ENCODE measurements around the gene COPRS. TPM values are rescaled to one million over a fixed set of nuclear protein-coding genes. Genes with fewer than 3 reads are reported as not detected.
"Not testable (repeated sequence)": the region's sequence is repeated elsewhere in the genome, so short reads cannot be mapped to it uniquely, and the experiment has no call there.

The COPRS gene
- total and polyA plus RNA-seq, 2 of the 8 experiments (the other 6 are each of a cell fraction or from before 2014, with no cell fraction given): 40.9 to 49.3 TPM

DNA sequence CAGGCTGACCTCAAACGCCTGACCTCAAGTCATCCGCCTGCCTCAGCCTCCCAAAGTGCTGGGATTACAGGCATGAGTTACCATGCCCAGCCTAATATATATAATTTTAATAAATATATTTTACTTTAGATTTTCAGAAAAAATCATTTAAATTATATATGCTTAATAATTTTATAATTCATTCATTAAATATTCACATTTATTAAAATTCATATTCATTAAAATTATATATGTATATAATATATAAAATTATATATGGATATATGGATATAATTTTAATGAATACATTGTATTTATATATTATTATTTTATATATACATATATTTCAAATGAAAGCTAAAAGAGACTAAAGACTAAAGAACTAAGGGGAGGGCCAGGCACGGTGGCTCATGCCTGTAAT is 29.4 kb downstream of the COPRS start:
- CTCF ChIA-PET (ENCODE audit: partially characterized antibody): no interaction called here
- 95% methylated on average over 3 of the region's 3 CpGs; no CpG with 5 or more reads in 1 of the 2 experiments for WGBS, 2 experiments (ENCODE audit: extremely low coverage in 1 of 2, insufficient coverage in 1 of 2, insufficient read length in 1 of 2, insufficient replicate concordance in 2 of 2, low coverage in 1 of 2, low lambda C conversion rate in 2 of 2, missing lambda C conversion rate in 1 of 2)

DNA sequence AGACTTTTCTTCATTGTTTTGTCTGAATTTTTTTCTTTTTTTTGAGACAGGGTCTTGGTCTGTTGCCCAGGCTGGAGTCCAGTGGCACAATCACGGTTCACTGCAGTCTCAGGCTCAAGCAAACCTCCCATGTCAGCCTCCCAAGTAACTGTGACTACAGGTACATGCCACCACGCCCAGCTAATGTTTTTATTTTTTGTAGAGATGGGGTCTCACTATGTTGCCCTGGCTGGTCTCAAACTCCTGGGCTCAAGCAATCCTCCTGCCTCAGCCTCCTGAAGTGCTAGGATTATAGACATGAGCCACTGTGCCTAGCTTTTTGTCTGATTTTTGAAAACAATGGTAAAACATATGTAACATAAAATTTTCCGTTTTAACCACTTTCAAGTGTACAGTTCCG is 30.1 kb downstream of the COPRS start:
- H3K9ac ChIP-seq (replicated peaks in 1 of 4; ENCODE audit: extremely low read depth in 1 of 4, low read depth in 3 of 4, low read length in 3 of 4); H3K79me1 ChIP-seq (ENCODE audit: low read depth, low read length); H3K14ac ChIP-seq (ENCODE audit: insufficient read length); POLR2A ChIA-PET (ENCODE audit: partially characterized antibody); H2AFZ ChIP-seq (ENCODE audit: low read length); H3K4me2 ChIP-seq (ENCODE audit: insufficient read depth in 1 of 2, low read depth in 2 of 2, low read length in 2 of 2); H3K27me3 ChIP-seq (replicated peaks in 1 of 4; ENCODE audit: control insufficient read depth in 3 of 4, extremely low read depth in 1 of 4, insufficient read depth in 3 of 4, low read length in 3 of 4); H3K23me2 ChIP-seq (ENCODE audit: low read depth, low read length); FAIRE-seq; H4K20me1 ChIP-seq (replicated peaks in 1 of 2; ENCODE audit: control insufficient read depth in 1 of 2, insufficient read depth in 2 of 2, low read length in 2 of 2); H3K23ac ChIP-seq (ENCODE audit: insufficient read length); H2BK15ac ChIP-seq (ENCODE audit: low read length); H4K5ac ChIP-seq (ENCODE audit: insufficient read length, low read depth, low read length); H2BK5ac ChIP-seq (ENCODE audit: low read depth, low read length); H2BK12ac ChIP-seq (ENCODE audit: low read depth, low read length); H3K4me1 ChIP-seq (replicated peaks in 1 of 4; ENCODE audit: control insufficient read depth in 3 of 4, insufficient read depth in 4 of 4, low read length in 3 of 4); DNase-seq (ENCODE audit: low read depth in 1 of 2, low spot score in 2 of 2); H4K91ac ChIP-seq (replicated peaks; ENCODE audit: insufficient read length, low read length); H2AK5ac ChIP-seq (ENCODE audit: low read depth, low read length); H2BK20ac ChIP-seq (ENCODE audit: low read length); H3K27ac ChIP-seq (ENCODE audit: low read depth, low read length); H2BK120ac ChIP-seq (replicated peaks; ENCODE audit: low read depth, low read length); H3K56ac ChIP-seq (replicated peaks; ENCODE audit: insufficient read length, low read depth, low read length); H3K36me3 ChIP-seq (ENCODE audit: control insufficient read depth in 2 of 4, insufficient read depth in 4 of 4, low read length in 3 of 4); H3K9me3 ChIP-seq (ENCODE audit: insufficient read depth in 2 of 2, low read depth in 1 of 2, low read length in 1 of 2); H3K18ac ChIP-seq (ENCODE audit: extremely low read depth, low read length); H3K4ac ChIP-seq (replicated peaks; ENCODE audit: insufficient read length, low read depth, low read length); H3K4me3 ChIP-seq (ENCODE audit: extremely low read depth in 1 of 4, insufficient read depth in 2 of 4, low read depth in 3 of 4, low read length in 4 of 4); H4K8ac ChIP-seq (ENCODE audit: extremely low read depth, insufficient read depth, low read length); H3K79me2 ChIP-seq (ENCODE audit: control insufficient read depth in 1 of 2, insufficient read depth in 2 of 2, low read length in 2 of 2): not testable (repeated sequence)
- 95% methylated on average over 4 of the region's 4 CpGs; no CpG with 5 or more reads in 1 of the 2 experiments for WGBS, 2 experiments (ENCODE audit: extremely low coverage in 1 of 2, insufficient coverage in 1 of 2, insufficient read length in 1 of 2, insufficient replicate concordance in 2 of 2, low coverage in 1 of 2, low lambda C conversion rate in 2 of 2, missing lambda C conversion rate in 1 of 2)
- CTCF ChIA-PET (ENCODE audit: partially characterized antibody): interaction anchor here (0.7 kb wide), 1 partner anchor 12 kb away, joined by 3 read pairs; no protein-coding TSS in a partner anchor

More for the DNA sequence above, 29.4 kb downstream of the COPRS start:
- no peak for TF ChIP-seq TAF7 (optimal IDR thresholded peaks at IDR 0.05; ENCODE audit: borderline replicate concordance, low read depth, low read length)
- TF ChIP-seq HDAC6 (IDR thresholded peaks at IDR 0.05; ENCODE audit: low read depth, low read length): no peak
- Histone ChIP-seq H3K9ac (replicated peaks in 1 of 4; ENCODE audit: extremely low read depth in 1 of 4, low read depth in 3 of 4, low read length in 3 of 4) (no peak overlapping the region), H3K79me1 (ENCODE audit: low read depth, low read length) (no peaks in the 10 kb centered on the region), H3K56ac (replicated peaks; ENCODE audit: insufficient read length, low read depth, low read length) (no peak overlapping the region), H3K9me3 (ENCODE audit: insufficient read depth in 2 of 2, low read depth in 1 of 2, low read length in 1 of 2) (no peaks in the 10 kb centered on the region), H2BK12ac (ENCODE audit: low read depth, low read length) (no peak overlapping the region), H4K91ac (replicated peaks; ENCODE audit: insufficient read length, low read length) (no peak overlapping the region), H2BK15ac (ENCODE audit: low read length) (no peak overlapping the region), H2BK20ac (ENCODE audit: low read length) (no peak overlapping the region), H3K4me1 (replicated peaks in 1 of 4; ENCODE audit: control insufficient read depth in 3 of 4, insufficient read depth in 4 of 4, low read length in 3 of 4) (no peaks in the 10 kb centered on the region), H2BK5ac (ENCODE audit: low read depth, low read length) (no peak overlapping the region), H3K79me2 (ENCODE audit: control insufficient read depth in 1 of 2, insufficient read depth in 2 of 2, low read length in 2 of 2) (no peaks in the 10 kb centered on the region), H3K27ac (ENCODE audit: low read depth, low read length) (no peak overlapping the region), H3K4me2 (ENCODE audit: insufficient read depth in 1 of 2, low read depth in 2 of 2, low read length in 2 of 2) (no peak overlapping the region), H4K20me1 (replicated peaks in 1 of 2; ENCODE audit: control insufficient read depth in 1 of 2, insufficient read depth in 2 of 2, low read length in 2 of 2) (no peaks in the 10 kb centered on the region), H3K18ac (ENCODE audit: extremely low read depth, low read length) (no peak overlapping the region), H2AK5ac (ENCODE audit: low read depth, low read length) (no peak overlapping the region), H2AFZ (ENCODE audit: low read length) (no peak overlapping the region), H3K4ac (replicated peaks; ENCODE audit: insufficient read length, low read depth, low read length) (no peak overlapping the region), H4K5ac (ENCODE audit: insufficient read length, low read depth, low read length) (no peak overlapping the region), H3K23me2 (ENCODE audit: low read depth, low read length) (no peaks in the 10 kb centered on the region), H3K36me3 (ENCODE audit: control insufficient read depth in 2 of 4, insufficient read depth in 4 of 4, low read length in 3 of 4) (no peaks in the 10 kb centered on the region), H4K8ac (ENCODE audit: extremely low read depth, insufficient read depth, low read length) (no peak overlapping the region), H3K23ac (ENCODE audit: insufficient read length) (no peak overlapping the region), H3K4me3 (ENCODE audit: extremely low read depth in 1 of 4, insufficient read depth in 2 of 4, low read depth in 3 of 4, low read length in 4 of 4) (no peak overlapping the region), H2BK120ac (replicated peaks; ENCODE audit: low read depth, low read length) (no peak overlapping the region), H3K14ac (ENCODE audit: insufficient read length) (no peak overlapping the region), H3K27me3 (replicated peaks in 1 of 4; ENCODE audit: control insufficient read depth in 3 of 4, extremely low read depth in 1 of 4, insufficient read depth in 3 of 4, low read length in 3 of 4) (no peaks in the 10 kb centered on the region)
- DNase-seq (ENCODE audit: low read depth in 1 of 2, low spot score in 2 of 2) (no peak), FAIRE-seq (no peak)
- POLR2A ChIA-PET (ENCODE audit: partially characterized antibody): no interaction called here
